Brain microvascular endothelial cell (primary cell): ENCODE results near the gene EML4.

Source experiments
- DNase-seq: peaks from one replicate; pipeline ENCODE4 v3.0.0-alpha.2; 2020
- H3K27ac ChIP-seq: fragments of 250-450 bp; sonication (Bioruptor Pico); 2 replicates; pipeline ENCODE4 v1.5.1; 2020; ENCODE audit warnings: mild to moderate bottlenecking, moderate library complexity
- H3K27me3 ChIP-seq: fragments of 250-450 bp; sonication (Bioruptor Pico); replicated peaks from 2 replicates; pipeline ENCODE4 v1.5.1; 2020; ENCODE audit warnings: mild to moderate bottlenecking
- H3K36me3 ChIP-seq: fragments of 250-450 bp; sonication (Bioruptor Pico); replicated peaks from 2 replicates; pipeline ENCODE4 v1.5.1; 2020; ENCODE audit warnings: mild to moderate bottlenecking
- H3K4me3 ChIP-seq: 2 replicates; pipeline ENCODE4 v1.5.1; 2011; ENCODE audit warnings: low read depth, mild to moderate bottlenecking, control low read depth, low read length, moderate library complexity
- CTCF ChIP-seq: IDR thresholded peaks from 2 replicates; pipeline ENCODE4 v1.5.1; 2011; ENCODE audit warnings: low read depth, mild to moderate bottlenecking, moderate library complexity, low read length, control low read depth, inconsistent platforms; ENCODE audit errors: missing control alignments
- in situ Hi-C: cut with HindIII; loops from 2 replicates; pipeline ENCODE4 v1.10.0; 2017; ENCODE audit warnings: low sequenced_read_pairs, low pct_ligation_motif_present

Gene EML4

GRCh38 chr2:42359965-42360483 is 190.9 kb downstream of the EML4 start:
- DNase-seq: no peak
- TF ChIP-seq CTCF: no peak
- in situ Hi-C loops: no loop called here
- H3K27me3 ChIP-seq: no peaks in the 10 kb centered on the region
- H3K4me3 ChIP-seq: peak overlapping the region; percentile 100
- peak overlapping the region; percentile 92 for H3K27ac ChIP-seq
- no peaks in the 10 kb centered on the region for H3K36me3 ChIP-seq

GRCh38 chr2:42360493-42360889 is 191.3 kb downstream of the EML4 start:
- Histone ChIP-seq H3K27me3 (no peaks in the 10 kb centered on the region), H3K36me3 (no peaks in the 10 kb centered on the region), H3K4me3 (peak overlapping the region; percentile 100), H3K27ac (peak overlapping the region; percentile 92)
- no peak for DNase-seq
- TF ChIP-seq CTCF: no peak
- in situ Hi-C loops: no loop called here

GRCh38 chr2:42360890-42361727 is 192.0 kb downstream of the EML4 start, which contains the start of gene COX7A2L:
Gene COX7A2L, minus strand, starts transcription at chr2:42361217. Its CDS starts 56 bp downstream, at chr2:42361161.
- Histone ChIP-seq H3K27me3 (no peaks in the 10 kb centered on the region), H3K27ac (peak within 1 kb of the TSS; percentile 92), H3K4me3 (peak within 1 kb of the TSS; percentile 100), H3K36me3 (no peaks in the 10 kb centered on the region)
- in situ Hi-C loops: no loop called here
- DNase-seq: peak; percentile 95
- peak; percentile 56 for TF ChIP-seq CTCF

GRCh38 chr2:42361728-42362283 is 192.7 kb downstream of the EML4 start:
- H3K27ac ChIP-seq: no peak overlapping the region
- in situ Hi-C loops: no loop called here
- peak overlapping the region; percentile 39 for H3K4me3 ChIP-seq
- no peaks in the 10 kb centered on the region for H3K36me3 ChIP-seq
- no peaks in the 10 kb centered on the region for H3K27me3 ChIP-seq
- no peak for TF ChIP-seq CTCF
- DNase-seq: no peak

- no peak overlapping the region for H3K4me3 ChIP-seq
- H3K27me3 ChIP-seq: no peaks in the 10 kb centered on the region
- in situ Hi-C loops: no loop called here
- H3K27ac ChIP-seq: no peak overlapping the region
- no peaks in the 10 kb centered on the region for H3K36me3 ChIP-seq
- DNase-seq: no peak
- TF ChIP-seq CTCF: no peak
Measured at GRCh38 chr2:42363413-42363812, 194.3 kb downstream of the EML4 start.
